HL-60 (cell line): ENCODE results near the gene MS4A4E.

Experiments used
- DNase-seq, 2 experiments: peaks; one replicate each; pipeline ENCODE4 v3.0.0-alpha.2; 2010 to 2020; ENCODE audit warnings: low read depth in 1 of 2, low spot score in 1 of 2
- H3K27ac ChIP-seq: fragments of 250-450 bp; sonication (Bioruptor Pico); replicated peaks from 2 replicates; pipeline ENCODE4 v1.5.1; 2020; ENCODE audit warnings: mild to moderate bottlenecking, moderate library complexity
- H3K27me3 ChIP-seq: fragments of 250-450 bp; sonication (Bioruptor Pico); 2 replicates; pipeline ENCODE4 v1.5.1; 2021; ENCODE audit warnings: mild to moderate bottlenecking, moderate library complexity; ENCODE audit not compliant: insufficient read depth, poor library complexity, severe bottlenecking
- H3K4me3 ChIP-seq: replicated peaks from 2 replicates; pipeline ENCODE4 v1.5.1; 2011; ENCODE audit warnings: mild to moderate bottlenecking, control low read depth, low read length; ENCODE audit not compliant: insufficient read depth
- CTCF ChIP-seq: IDR thresholded peaks from one replicate; pipeline ENCODE4 v1.5.1; 2011; ENCODE audit warnings: low read length, control low read depth, inconsistent platforms; ENCODE audit not compliant: insufficient read depth
- GABPA ChIP-seq: IDR thresholded peaks from 2 replicates; pipeline ENCODE4 v1.6.1; 2012; ENCODE audit warnings: low read depth
- POLR2AphosphoS5 ChIP-seq: IDR thresholded peaks from 2 replicates; pipeline ENCODE4 v1.6.1; 2012; ENCODE audit warnings: low read depth
- REST ChIP-seq: IDR thresholded peaks from 2 replicates; pipeline ENCODE4 v1.6.1; 2012; ENCODE audit warnings: low read depth; ENCODE audit not compliant: insufficient replicate concordance
- SPI1 ChIP-seq: IDR thresholded peaks from 2 replicates; pipeline ENCODE4 v1.6.1; 2012; ENCODE audit warnings: low read depth, mild to moderate bottlenecking, borderline replicate concordance

MS4A4E gene

GRCh38 chr11:60184824-60185511, 58.0 kb downstream of the MS4A4E start:
- no peaks in the 10 kb centered on the region for H3K27me3 ChIP-seq
- peak in 1 of 2 experiments; percentile 80 for DNase-seq
- TF ChIP-seq CTCF (no peak), POLR2AphosphoS5 (no peak)
- peak overlapping the region; percentile 49; the same call in 1 of the 2 replicates for H3K27ac ChIP-seq
- no peak overlapping the region for H3K4me3 ChIP-seq

GRCh38 chr11:60183591-60184205, 59.2 kb downstream of the MS4A4E start:
- Histone ChIP-seq H3K27me3 (no peaks in the 10 kb centered on the region), H3K27ac (peak overlapping the region; percentile 49), H3K4me3 (no peak overlapping the region)
- peak; percentile 55 to 65 for DNase-seq
- TF ChIP-seq SPI1 (no peak), REST (no peak), GABPA (no peak), POLR2AphosphoS5 (no peak), CTCF (no peak)

- TF ChIP-seq REST (no peak), POLR2AphosphoS5 (no peak), SPI1 (peak; percentile 86), GABPA (no peak), CTCF (no peak)
- peak; percentile 7 to 75 for DNase-seq
- Histone ChIP-seq H3K4me3 (peak within 1 kb of the TSS; percentile 40), H3K27me3 (no peaks in the 10 kb centered on the region), H3K27ac (peak within 1 kb of the TSS; percentile 49)
Measured at GRCh38 chr11:60182541-60183330, 60.2 kb downstream of the MS4A4E start, which contains the start of gene MS4A6A. TSS of gene MS4A6A (minus strand) at chr11:60183083. CDS start at chr11:60181727, 1,356 bp downstream.
